Measurements from ENCODE around the gene ONECUT1. TPM values are rescaled to one million over a fixed set of nuclear protein-coding genes. Genes with fewer than 3 reads are reported as not detected.

ONECUT1 gene
- total and polyA plus RNA-seq, 2 donors (not counting 3 experiments of a cell fraction or from before 2014, with no cell fraction given) = not detected

- FAIRE-seq = no peak
- Histone ChIP-seq H3K4me2 (ENCODE audit: insufficient read depth, low read length) (no peak overlapping the region), H3K4me3 (replicated peaks in 1 of 3; ENCODE audit: insufficient read depth in 1 of 3, low read depth in 1 of 3, low read length in 3 of 3) (no peak overlapping the region), H3K79me2 (ENCODE audit: control insufficient read depth, insufficient read depth, low read length) (no peaks in the 10 kb centered on the region), H3K4me1 (ENCODE audit: control insufficient read depth, extremely low read depth, insufficient read depth, low read length) (peaks cover 5% of the 10 kb centered on the region), H3K9me1 (replicated peaks; ENCODE audit: control insufficient read depth, extremely low read depth, insufficient read depth, low read length) (no peaks in the 10 kb centered on the region), H3K9ac (replicated peaks; ENCODE audit: extremely low read depth, insufficient read depth, low read length) (no peak overlapping the region), H3K27me3 (ENCODE audit: control insufficient read depth in 2 of 2, insufficient read depth in 2 of 2, low read length in 2 of 2) (peaks cover 55 to 79% of the 10 kb centered on the region in 2 experiments), H3K27ac (ENCODE audit: insufficient read depth, low read depth, low read length) (no peak overlapping the region), H3K36me3 (ENCODE audit: control insufficient read depth in 2 of 2, extremely low read depth in 1 of 2, insufficient read depth in 2 of 2, low read length in 2 of 2) (no peaks in the 10 kb centered on the region), H3K9me3 (replicated peaks; ENCODE audit: control insufficient read depth, insufficient read depth, low read length) (no peaks in the 10 kb centered on the region), H4K20me1 (replicated peaks; ENCODE audit: control insufficient read depth, extremely low read depth, insufficient read depth, low read length) (no peaks in the 10 kb centered on the region), H2AFZ (ENCODE audit: low read depth, low read length) (no peak overlapping the region)
- no TSS peak for BruUV-seq (replicated peaks)
- ChIA-PET CTCF (interaction anchor here (1.0 to 2.6 kb wide), 3 partner anchors 19 to 936 kb away, joined by 3 to 9 read pairs (median 3); no protein-coding TSS in a partner anchor), POLR2A (no interaction called here)
- dilution Hi-C loops (cut with MboI; ENCODE audit: extremely low pct_ligation_motif_present, low sequenced_read_pairs) = no loop called here
- intact Hi-C loops (cut with micrococcal nuclease) = loop anchor here (5.0 kb wide), 1 partner anchor 830 kb away; no protein-coding TSS in a partner anchor
- no peak for TF ChIP-seq MYC (IDR thresholded peaks at IDR 0.05; ENCODE audit: low read depth, low read length)
- no peak for TF ChIP-seq MAX (IDR thresholded peaks at IDR 0.05; ENCODE audit: insufficient read depth, insufficient read length)
- TF ChIP-seq, protein P1, sequence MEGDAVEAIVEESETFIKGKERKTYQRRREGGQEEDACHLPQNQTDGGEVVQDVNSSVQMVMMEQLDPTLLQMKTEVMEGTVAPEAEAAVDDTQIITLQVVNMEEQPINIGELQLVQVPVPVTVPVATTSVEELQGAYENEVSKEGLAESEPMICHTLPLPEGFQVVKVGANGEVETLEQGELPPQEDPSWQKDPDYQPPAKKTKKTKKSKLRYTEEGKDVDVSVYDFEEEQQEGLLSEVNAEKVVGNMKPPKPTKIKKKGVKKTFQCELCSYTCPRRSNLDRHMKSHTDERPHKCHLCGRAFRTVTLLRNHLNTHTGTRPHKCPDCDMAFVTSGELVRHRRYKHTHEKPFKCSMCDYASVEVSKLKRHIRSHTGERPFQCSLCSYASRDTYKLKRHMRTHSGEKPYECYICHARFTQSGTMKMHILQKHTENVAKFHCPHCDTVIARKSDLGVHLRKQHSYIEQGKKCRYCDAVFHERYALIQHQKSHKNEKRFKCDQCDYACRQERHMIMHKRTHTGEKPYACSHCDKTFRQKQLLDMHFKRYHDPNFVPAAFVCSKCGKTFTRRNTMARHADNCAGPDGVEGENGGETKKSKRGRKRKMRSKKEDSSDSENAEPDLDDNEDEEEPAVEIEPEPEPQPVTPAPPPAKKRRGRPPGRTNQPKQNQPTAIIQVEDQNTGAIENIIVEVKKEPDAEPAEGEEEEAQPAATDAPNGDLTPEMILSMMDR (IDR thresholded peaks at IDR 0.05; ENCODE audit: extremely low read depth in 1 of 2, insufficient read depth in 1 of 2, low read depth in 1 of 2, low read length in 2 of 2) = no peak
- no peak for TF ChIP-seq JUN (IDR thresholded peaks at IDR 0.05; ENCODE audit: borderline replicate concordance, insufficient read depth, insufficient read length, low read depth)
- TF ChIP-seq FOS (IDR thresholded peaks at IDR 0.05; ENCODE audit: borderline replicate concordance, insufficient read depth, low read length) = no peak
- TF ChIP-seq POLR2A (IDR thresholded peaks at IDR 0.05; ENCODE audit: low read depth, low read length) = no peak
- no peak for TF ChIP-seq EZH2 (IDR thresholded peaks at IDR 0.05; ENCODE audit: borderline replicate concordance, low read depth, low read length, severe bottlenecking)
- DNase-seq (ENCODE audit: low read depth, low spot score) = no peak
These were observed 7.6 kb downstream of the ONECUT1 start for GRCh38 chr15:52782514-52782913.

Data from endothelial cell of umbilical vein (primary cell).